GM18867 (cell line): ENCODE results near the gene CTRL.
"Not testable (repeated sequence)": the region's sequence is repeated elsewhere in the genome, so short reads cannot be mapped to it uniquely, and the experiment has no call there.

Experiments
- ATAC-seq: cut with Tn5 transposase; IDR thresholded peaks from one replicate; pipeline ENCODE4 v1.9.1; 2021; ENCODE audit warnings: mild to moderate bottlenecking, moderate library complexity; ENCODE audit not compliant: unreplicated experiment

CTRL gene

DNA sequence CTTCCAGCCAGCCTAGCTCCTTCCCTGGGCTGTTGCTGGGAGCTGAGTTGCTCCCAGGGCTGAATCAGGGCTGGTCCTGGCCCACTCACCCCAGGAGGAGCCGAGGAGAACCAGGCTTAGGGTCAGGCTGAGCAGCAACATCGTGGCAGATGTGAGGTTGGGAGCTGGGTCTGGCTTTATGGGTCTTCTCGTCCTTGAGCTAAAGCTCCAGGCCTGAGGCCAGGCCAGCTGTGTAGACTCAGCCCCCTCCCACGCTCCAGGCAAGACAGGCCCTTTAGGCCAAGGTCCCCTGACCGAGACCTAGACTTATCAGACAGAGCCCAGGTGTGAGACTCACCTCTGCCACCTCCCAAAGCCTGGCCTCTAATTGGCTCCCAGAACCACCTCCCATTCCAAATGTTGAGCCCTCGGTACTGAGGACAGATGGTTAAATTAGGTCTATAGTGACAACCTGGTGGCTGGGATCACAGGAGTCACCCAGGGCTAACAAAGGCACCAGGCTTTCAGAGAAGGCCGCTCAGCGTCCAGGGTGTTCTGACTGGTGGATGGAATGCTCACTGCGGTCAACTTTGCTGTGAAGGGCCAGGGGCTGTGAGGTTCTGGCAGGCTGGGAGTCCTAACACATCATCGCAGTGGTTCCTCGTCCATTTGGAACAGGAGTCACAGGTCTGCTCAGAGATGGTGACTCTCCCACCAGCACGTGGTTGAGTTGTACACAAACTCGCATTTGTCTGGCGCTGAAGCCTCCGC is at the start of gene CTRL:
Gene CTRL (minus strand): TSS at position 151 of the 750 bp plus-strand sequence. CDS start 10 bp downstream, at position 141.
- no peak for ATAC-seq

GRCh38 chr16:67979955-67980678 is 48.5 kb upstream of the CTRL start, which contains the start of gene DPEP3:
DPEP3 (minus strand) TSS chr16:67980499; CDS start chr16:67980380, 119 bp downstream.
- no peak for ATAC-seq

- ATAC-seq: no peak
Observed at GRCh38 chr16:67977469-67978227, 46.0 kb upstream of the CTRL start.

DNA sequence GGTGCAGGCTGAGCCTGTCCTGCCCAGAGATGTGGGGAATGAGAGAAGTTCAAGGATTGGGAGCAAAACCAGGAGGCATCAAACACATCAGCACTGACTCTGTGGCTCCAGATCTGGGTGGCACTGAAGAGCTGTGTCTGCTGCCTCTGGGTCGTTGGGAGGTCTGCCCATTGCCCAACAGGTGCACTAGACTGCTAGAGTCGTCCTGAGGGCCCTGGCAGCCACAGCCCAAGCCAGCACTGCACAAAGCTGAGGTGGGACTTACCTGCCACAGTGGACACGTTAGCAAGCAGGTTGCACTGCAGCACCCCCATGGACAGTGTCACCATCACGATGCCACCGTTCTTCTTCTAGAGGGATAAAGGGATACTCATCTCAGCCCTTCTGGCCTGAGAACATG is 45.3 kb upstream of the CTRL start:
- ATAC-seq: no peak

GRCh38 chr16:67976205-67976604 is 44.5 kb upstream of the CTRL start:
- ATAC-seq: no peak

- ATAC-seq: no peak
Observed at GRCh38 chr16:67975321-67976105, 43.9 kb upstream of the CTRL start.

DNA sequence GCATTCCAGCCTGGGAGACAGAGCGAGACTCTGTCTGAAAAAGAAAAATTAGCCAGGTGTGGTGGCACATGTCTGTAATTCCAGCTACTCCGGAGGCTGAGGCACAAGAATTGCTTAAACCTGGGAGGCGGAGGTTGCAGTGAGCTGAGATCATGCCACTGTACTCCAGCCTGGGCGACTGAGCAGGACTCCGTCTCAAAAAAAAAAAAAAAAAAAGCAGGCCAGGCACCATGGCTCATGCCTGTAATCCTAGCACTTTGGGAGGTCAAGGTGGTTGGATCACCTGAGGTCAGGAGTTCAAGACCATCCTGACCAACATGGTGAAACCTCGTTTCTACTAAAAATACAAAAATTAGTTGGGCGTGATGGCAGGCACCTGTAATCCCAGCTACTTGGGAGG is 40.6 kb upstream of the CTRL start:
- ATAC-seq: not testable (repeated sequence)

GRCh38 chr16:67971111-67971510 is 39.4 kb upstream of the CTRL start:
- ATAC-seq: no peak

DNA sequence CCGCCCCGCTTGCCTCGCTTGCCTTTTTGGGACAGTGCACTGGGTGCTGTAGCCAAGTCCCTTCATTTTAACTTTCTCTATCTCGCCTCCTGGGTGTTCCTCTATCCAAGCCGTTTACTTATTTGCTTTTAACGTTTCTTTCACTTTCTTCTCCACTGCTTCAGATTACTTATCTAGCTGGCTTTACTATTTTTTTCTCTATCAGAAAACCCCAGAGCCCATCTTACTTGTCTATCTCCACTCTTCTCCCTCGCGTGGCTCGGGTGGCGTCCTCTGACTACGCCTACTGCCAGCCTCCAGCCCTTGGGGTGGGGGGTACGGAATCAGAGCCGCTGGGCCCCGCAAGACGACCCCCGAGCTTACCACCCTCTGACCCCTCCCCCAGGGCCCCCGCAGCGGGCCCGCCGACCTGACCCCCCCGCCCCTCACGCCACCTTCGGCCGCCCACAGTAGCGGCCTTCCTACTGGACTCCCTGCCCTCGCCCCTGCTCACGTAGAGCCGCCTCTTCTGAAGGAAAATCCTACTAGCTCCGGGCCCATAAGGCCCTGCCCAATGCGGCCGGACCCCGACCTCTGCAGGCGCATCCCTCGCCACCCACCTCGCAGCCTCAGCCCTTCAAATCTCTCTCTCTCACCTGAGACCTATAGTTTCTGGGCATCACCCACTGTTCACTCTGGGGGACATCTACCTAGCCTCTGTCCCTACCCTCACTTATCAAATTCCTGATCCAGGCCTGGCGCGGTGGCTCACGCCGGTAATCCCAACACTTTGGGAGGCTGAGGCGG is 37.8 kb upstream of the CTRL start:
- no peak for ATAC-seq

DNA sequence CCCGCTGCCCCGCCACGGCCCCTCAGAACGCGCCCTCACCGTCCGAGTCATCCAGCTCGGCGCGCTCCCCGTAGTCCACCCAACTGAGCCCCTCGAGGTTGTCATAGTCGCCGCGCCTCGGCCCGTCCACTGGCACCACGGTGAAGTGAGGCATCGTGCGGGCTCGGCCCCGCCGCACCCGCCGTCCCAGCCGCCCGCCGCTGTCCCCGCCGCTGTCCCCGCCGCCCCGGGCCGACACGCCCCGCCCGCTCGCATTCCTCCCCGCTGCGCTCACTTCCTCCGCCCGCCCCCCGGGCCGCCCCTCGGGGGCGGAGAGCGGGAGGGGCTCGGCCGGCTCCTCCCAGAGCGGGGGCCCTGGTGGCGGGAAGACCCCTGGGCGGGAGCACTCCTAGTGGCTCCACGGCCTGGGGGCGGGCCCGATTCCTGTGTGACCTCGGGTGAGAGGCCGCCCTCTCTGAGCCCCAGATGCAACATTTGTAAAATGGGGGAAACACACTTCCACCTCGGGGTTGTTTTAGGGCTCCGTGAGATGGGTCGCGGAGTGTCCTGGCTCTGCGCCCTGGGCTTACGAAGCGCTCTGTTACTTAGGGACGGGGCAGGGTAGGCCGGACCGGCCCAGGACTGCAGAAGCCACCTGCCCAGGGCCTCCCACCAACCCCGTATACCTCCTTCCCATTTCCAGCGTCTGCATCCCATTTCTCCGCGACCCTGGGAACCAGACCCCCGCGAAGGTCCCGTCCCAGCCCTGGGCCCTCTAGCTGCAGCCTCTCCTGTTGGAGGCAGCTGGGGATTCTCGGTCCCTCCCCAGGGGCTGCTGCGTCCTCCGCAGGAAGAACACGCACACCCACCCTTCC is 37.0 kb upstream of the CTRL start, which contains the start of gene SLC12A4:
Gene SLC12A4 (minus strand): TSS at position 238 of the 854 bp plus-strand sequence. CDS start 84 bp downstream, at position 154.
- peak; percentile 72 for ATAC-seq

DNA sequence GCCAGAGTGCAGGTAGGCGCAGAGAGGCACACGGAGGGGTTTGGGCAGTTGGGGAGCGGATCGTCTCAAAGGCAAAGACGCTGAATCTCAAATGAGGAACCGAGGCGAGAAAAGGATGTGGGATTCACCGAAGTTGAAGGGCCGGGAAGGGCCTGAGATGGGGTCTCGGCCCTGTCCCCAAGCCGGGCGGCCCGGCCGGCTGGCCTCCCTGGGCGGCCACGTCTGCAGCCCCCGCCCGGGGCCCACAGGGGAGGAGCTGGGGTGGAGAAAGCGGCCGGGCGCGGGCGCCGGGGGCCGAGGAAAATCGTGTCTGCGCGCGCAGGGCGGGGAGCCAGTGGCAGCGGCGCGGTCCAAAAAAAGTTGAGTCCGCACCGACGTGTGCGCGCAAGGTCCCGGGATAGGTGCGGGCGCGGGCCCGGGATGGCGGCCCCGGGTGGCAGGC is 36.3 kb upstream of the CTRL start:
- ATAC-seq: peak; percentile 33

DNA sequence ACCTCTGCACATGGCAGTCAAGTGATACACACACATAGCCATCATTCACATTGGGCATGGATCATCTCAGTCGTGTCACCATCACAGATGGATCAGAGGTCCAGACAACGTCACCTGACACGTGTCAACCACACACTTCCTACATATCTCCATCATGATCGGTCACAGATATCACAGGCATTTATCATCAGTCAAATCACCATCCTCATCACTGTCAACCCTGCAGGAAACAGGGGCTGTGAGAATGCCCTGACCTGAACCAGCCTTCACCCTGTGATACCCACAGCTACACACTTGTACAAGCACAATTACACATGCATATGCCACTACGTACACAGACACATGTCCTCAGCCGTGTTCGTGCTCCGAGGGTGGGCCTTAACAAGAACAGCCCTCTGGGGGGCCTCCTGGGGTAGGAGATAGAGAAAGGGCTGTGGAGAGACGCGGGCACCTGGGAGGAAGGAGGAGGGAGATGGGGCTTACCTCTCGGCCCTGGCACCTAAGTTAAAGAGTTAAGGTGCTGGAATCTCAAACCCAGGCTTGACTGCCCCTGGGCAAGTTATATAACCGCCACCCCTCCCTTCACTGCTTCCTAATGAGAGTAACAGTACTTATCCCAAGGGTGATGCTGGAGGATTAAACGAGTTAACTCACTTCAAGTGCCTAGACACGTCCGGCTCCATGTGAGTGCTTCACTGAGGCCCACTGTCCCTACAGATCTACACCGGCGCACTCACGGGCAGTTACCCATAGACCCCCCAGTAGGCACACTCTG is 35.7 kb upstream of the CTRL start:
- ATAC-seq: no peak

DNA sequence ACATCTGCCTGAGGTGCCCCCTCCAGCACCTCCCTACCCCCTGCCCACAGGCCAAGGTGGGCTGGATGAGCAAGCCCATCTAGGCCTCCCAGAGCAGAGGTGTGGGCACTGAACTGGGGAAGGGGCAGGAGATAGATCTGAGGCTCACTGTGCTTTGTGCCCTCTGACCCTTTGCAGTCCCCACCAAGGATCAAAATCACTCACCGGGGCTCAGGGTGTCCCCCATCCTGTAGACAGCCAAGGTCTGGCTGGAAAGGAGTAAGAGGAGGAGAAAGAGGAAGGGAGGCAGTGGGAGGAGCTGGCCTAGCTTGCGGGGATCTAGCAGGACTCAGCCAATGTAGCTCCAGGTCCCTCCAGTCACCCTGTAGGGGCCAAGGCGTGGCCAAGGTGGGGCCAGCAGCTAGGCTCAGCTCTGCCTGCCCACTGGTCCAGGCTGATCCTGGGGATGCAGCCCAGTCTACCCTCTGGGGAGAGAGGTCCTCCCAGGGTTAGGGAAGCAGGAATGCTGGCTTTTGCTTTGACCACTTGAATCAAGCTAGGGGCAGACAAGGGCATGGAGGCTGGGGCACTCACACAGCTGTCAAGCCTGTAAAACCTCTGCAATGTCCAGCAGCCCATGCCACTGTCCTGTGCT is 35.0 kb upstream of the CTRL start:
- ATAC-seq: no peak

GRCh38 chr16:67965668-67966548 is 34.2 kb upstream of the CTRL start:
- ATAC-seq: no peak

- ATAC-seq: no peak
Observed at GRCh38 chr16:67964477-67965131, 32.9 kb upstream of the CTRL start.
